DOHH2 (cell line): ENCODE measurements around the gene ESX1.

Source experiments
- H3F3A ChIP-seq: fragments of 200-600 bp; sonication (generic), shearing (Covaris generic); 2 replicates; pipeline ENCODE4 v1.6.0; 2016; ENCODE audit warnings: antibody characterized with exemption, mild to moderate bottlenecking; ENCODE audit not compliant: control insufficient read depth, insufficient read depth
- H3K27ac ChIP-seq: fragments of 200-600 bp; sonication (generic); 2 replicates; pipeline ENCODE4 v1.5.1; 2014; ENCODE audit warnings: low read depth, mild to moderate bottlenecking, low read length, moderate library complexity
- H3K27me3 ChIP-seq: fragments of 200-600 bp; sonication (generic); 2 replicates; pipeline ENCODE4 v1.6.1; 2014; ENCODE audit warnings: mild to moderate bottlenecking, low read length, mixed read lengths; ENCODE audit not compliant: control insufficient read depth
- H3K36me3 ChIP-seq: fragments of 200-600 bp; sonication (generic); 2 replicates; pipeline ENCODE4 v1.6.1; 2014; ENCODE audit warnings: mild to moderate bottlenecking, low read length, moderate library complexity, mixed read lengths; ENCODE audit not compliant: control insufficient read depth
- H3K4me1 ChIP-seq: fragments of 200-600 bp; sonication (generic); 2 replicates; pipeline ENCODE4 v1.6.1; 2014; ENCODE audit warnings: mild to moderate bottlenecking, low read length, mixed read lengths; ENCODE audit not compliant: control insufficient read depth
- H3K4me2 ChIP-seq: fragments of 200-600 bp; sonication (generic); 2 replicates; pipeline ENCODE4 v1.6.0; 2014; ENCODE audit warnings: mild to moderate bottlenecking, low read length, moderate library complexity
- H3K4me3 ChIP-seq: fragments of 200-600 bp; sonication (generic); 2 replicates; pipeline ENCODE4 v1.5.1; 2014; ENCODE audit warnings: mild to moderate bottlenecking, low read length, mixed read lengths
- H3K79me2 ChIP-seq: fragments of 200-600 bp; sonication (generic); 2 replicates; pipeline ENCODE4 v1.6.1; 2014; ENCODE audit warnings: mild to moderate bottlenecking, low read length, mixed read lengths; ENCODE audit not compliant: control insufficient read depth
- H3K9me2 ChIP-seq: fragments of 200-600 bp; sonication (generic); replicated peaks from 2 replicates; pipeline ENCODE4 v1.6.1; 2014; ENCODE audit warnings: mild to moderate bottlenecking, low read length, mixed read lengths; ENCODE audit not compliant: control insufficient read depth
- H3K9me3 ChIP-seq: fragments of 200-600 bp; sonication (generic); 2 replicates; pipeline ENCODE4 v1.6.1; 2014; ENCODE audit warnings: antibody characterized with exemption, low read length, mixed read lengths; ENCODE audit not compliant: control insufficient read depth, insufficient read depth
- H4K20me1 ChIP-seq: fragments of 200-600 bp; sonication (generic); 2 replicates; pipeline ENCODE4 v1.6.0; 2014; ENCODE audit warnings: low read depth, mild to moderate bottlenecking, antibody characterized with exemption, low read length, moderate library complexity; ENCODE audit not compliant: control insufficient read depth, insufficient read depth
- CTCF ChIP-seq: fragments of 200-600 bp; sonication (generic); IDR thresholded peaks from one replicate; pipeline ENCODE4 v1.5.1; 2014; ENCODE audit warnings: antibody characterized with exemption, mild to moderate bottlenecking, low read depth, low read length; ENCODE audit not compliant: poor library complexity, severe bottlenecking
- EZH2phosphoT487 ChIP-seq: fragments of 200-600 bp; sonication (generic); IDR thresholded peaks from 2 replicates; pipeline ENCODE4 v1.6.1; 2017; ENCODE audit warnings: borderline replicate concordance, mild to moderate bottlenecking, antibody characterized with exemption, low read length, moderate library complexity, mixed read lengths

The ESX1 gene

GRCh38 chrX:104205548-104205947 is 49.2 kb downstream of the ESX1 start:
- Histone ChIP-seq H3K4me1 (no peaks in the 10 kb centered on the region), H3F3A (no peaks in the 10 kb centered on the region)
- TF ChIP-seq EZH2phosphoT487 (no peak), CTCF (no peak)

More at GRCh38 chrX:104205548-104205947, 49.2 kb downstream of the ESX1 start:
- no peak overlapping the region for H3K4me3 ChIP-seq
- H3K27me3 ChIP-seq = no peaks in the 10 kb centered on the region
- H3K9me2 ChIP-seq = no peaks in the 10 kb centered on the region
- no peak overlapping the region for H3K4me2 ChIP-seq
- no peaks in the 10 kb centered on the region for H3K36me3 ChIP-seq
- no peaks in the 10 kb centered on the region for H4K20me1 ChIP-seq
- no peaks in the 10 kb centered on the region for H3K79me2 ChIP-seq
- no peak overlapping the region for H3K27ac ChIP-seq
- no peaks in the 10 kb centered on the region for H3K9me3 ChIP-seq
